ENCODE data around the gene CDIP1. TPM values are rescaled to one million over a fixed set of nuclear protein-coding genes. Genes with fewer than 3 reads are reported as not detected.
A peak's percentile ranks its signal among the peaks of the same experiment; 100 is the strongest.
"Not testable (repeated sequence)": the region's sequence is repeated elsewhere in the genome, so short reads cannot be mapped to it uniquely, and the experiment has no call there.

CDIP1 gene
- total RNA-seq (2014; rRNA removed; shearing (Covaris generic)): 16.0 and 20.9 TPM in 2 replicates

DNA sequence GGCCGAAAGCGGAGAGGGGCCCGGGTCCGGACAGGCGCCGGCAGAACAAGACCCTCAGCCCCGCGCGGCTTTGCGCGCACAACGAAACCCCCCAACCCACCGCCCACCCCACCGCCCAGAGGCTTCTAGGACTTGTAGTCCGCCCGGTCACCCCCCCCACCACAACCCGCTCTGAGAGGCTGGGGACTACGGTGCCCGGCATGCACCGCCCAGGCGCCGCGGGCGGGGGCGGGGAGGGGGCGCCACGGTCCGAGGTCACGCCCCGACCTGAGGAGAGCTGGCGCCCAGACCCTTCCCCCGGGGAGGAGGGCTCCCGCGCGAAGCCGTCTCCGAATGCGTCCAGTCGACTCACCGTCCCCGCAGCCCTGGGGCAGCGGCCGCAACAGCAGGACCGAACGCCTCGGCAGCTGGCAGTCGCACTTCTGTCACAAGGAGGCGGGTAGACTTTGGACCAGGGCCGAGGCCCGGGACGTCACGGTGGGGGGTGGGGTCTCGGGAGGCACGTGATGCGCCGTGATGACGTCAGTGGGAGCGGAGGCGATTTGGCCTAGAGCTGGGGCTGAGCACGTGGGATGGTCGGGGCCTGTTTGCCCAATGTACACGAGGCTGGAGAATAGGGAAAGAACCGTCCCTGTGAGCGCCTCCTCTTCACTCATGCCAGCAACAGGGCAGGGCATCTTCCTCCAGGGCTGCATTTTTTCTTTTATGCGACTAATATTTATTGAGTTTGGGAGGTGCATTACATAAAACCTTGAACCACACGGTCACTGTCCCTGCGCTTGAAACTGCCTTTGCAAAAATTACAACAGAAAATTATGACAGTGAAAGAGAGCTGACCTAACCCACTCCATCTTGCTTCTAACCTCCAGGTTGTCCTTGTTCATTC is at the start of gene CDIP1:
CDIP1 (minus strand) TSS at position 424 of the 886 bp plus-strand sequence. CDS start 24,643 bp downstream, outside the sequence.
- DNase-seq (ENCODE audit: low read depth): peak; percentile 92

DNA sequence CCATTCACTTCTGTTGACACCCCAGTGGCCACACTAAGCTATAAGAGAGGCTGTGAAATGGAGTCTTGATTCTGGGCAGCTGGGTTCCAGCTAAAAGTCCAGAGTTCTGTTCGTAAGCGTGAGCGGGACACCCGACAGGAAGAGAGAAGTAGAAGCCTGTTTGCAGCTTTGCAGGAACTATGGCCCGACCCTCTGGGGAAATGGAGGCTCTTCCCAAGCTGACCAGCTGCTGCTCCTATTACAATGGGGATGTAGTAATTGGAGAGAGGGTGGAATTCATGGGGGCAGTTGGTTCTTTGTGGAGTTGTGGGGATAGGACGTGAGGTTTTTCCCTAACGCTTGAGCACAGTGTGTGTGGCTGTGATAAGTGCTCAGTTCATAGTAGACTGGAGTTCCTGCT is 47.7 kb upstream of the CDIP1 start:
- DNase-seq (ENCODE audit: low read depth): no peak

GRCh38 chr16:4583906-4584305 is 45.3 kb upstream of the CDIP1 start:
- DNase-seq (ENCODE audit: low read depth): no peak

GRCh38 chr16:4580250-4580649 is 41.7 kb upstream of the CDIP1 start:
- peak; percentile 49 for DNase-seq (ENCODE audit: low read depth)

DNA sequence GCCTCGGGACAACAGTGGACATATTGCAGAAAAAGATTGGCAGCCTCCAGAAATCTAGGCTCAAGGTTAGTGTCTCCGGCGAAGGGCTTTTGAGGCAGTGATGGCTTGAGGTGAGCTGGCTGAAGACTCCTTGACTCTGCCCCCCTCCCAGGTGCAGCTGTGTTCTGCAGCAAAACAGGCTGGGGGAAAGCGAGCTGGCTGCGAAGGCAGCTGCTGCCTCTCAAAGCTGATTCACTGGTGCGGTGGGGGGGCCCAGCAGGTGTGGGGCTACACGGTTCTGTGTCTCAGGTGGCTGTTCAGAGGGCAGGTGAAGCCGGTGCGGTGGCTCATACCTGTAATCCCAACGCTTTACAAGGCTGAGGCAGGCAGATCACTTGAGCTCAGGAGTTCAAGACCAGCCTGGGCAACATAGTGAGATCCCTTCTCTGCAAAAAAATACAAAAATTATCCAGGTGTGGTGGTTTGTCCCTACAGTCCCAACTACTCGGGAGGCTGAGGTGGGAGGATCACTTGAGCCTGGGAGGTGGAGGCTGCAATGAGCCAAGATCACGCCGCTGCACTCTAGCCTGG is 40.5 kb upstream of the CDIP1 start:
- no peak for DNase-seq (ENCODE audit: low read depth)

DNA sequence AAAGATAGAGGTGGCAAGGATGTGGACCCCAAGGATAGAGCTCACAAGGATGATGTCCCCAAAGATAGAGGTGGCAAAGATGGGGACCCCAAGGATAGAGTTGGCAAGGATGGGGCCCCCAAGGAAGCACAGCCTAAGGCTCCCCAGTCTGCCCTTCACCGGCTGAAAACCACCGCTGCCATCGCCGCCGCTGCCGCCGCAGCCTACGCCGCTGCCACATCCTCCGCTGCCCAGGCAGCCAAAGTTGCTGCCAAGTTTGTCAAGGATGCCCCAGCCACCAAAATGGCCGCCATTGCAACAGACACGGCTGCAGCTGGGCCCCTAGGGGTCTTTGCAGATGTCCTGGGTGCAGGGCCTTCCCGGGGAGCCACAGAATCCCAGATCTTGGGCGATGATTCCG is 37.4 kb upstream of the CDIP1 start:
- DNase-seq (ENCODE audit: low read depth): no peak

- DNase-seq (ENCODE audit: low read depth): no peak
Measured at GRCh38 chr16:4574919-4575705, 36.5 kb upstream of the CDIP1 start.

DNA sequence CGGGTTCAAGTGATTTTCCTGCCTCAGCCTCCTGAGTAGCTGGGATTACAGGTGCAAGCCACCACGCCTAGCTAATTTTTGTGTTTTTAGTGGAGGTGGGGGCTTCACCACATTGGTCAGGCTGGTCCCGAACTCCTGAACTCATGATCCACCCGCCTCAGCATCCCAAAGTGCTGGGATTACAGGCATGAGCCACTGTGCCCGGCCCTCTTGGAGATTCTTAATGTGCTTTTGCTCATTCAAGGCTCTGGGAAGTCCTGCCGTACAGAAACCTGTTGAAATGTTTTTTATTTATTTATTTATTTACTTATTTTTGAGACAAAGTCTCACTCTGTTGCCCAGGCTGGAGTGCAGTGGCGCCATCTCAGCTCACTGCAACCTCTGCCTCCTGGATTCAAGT is 35.4 kb upstream of the CDIP1 start:
- DNase-seq (ENCODE audit: low read depth): not testable (repeated sequence)

GRCh38 chr16:4572715-4573114 is 34.1 kb upstream of the CDIP1 start:
- DNase-seq (ENCODE audit: low read depth): no peak

DNA sequence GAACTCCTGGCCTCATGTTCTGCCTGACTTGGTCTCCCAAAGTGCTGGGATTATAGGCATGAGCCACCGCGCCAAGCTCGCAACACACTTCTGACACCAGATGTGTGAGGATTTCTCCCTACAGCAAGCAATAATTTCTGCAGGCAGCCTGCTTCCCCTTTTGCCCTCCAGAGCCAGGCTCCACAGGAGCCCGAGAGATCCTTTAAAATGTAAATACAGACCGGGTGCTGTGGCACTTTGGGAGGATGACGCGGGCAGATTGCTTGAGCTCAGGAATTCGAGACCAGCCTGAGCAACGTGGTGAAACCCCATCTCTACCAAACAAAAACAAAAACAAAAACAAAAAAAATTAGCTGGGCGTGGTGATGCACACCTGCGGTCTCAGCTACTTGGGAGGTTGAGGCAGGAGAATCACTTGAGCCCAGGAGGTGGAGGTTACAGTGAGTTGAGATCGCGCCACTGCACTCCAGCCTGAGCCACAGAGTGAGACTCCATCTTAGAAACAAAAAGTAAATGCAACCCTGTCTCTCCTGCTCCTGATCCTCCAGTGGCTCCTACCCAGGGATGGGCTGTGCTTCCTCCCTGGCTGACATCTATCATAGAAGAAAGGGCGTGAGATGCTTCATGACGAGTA is 32.2 kb upstream of the CDIP1 start:
- DNase-seq (ENCODE audit: low read depth): no peak

DNA sequence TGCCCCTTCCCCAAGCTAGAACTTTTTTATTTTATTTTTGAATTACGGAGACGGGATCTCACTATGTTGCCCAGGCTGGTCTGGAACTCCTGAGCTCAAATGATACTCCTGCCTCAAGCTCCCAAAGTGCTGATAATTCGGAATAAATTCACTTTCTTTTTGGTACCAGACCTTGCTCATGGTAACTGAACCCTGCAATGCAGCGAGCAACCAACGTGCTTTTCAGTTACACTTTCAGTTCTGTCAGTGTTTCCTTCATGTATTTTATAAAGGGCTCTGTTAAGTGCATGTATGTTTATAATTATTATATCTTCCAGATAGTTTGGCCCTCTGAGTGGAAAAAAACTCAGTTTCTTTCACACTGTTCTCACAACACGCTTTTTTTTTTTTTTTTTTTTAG is 31.5 kb upstream of the CDIP1 start:
- DNase-seq (ENCODE audit: low read depth): no peak

- DNase-seq (ENCODE audit: low read depth): no peak
Measured at GRCh38 chr16:4566144-4566543, 27.6 kb upstream of the CDIP1 start.

DNA sequence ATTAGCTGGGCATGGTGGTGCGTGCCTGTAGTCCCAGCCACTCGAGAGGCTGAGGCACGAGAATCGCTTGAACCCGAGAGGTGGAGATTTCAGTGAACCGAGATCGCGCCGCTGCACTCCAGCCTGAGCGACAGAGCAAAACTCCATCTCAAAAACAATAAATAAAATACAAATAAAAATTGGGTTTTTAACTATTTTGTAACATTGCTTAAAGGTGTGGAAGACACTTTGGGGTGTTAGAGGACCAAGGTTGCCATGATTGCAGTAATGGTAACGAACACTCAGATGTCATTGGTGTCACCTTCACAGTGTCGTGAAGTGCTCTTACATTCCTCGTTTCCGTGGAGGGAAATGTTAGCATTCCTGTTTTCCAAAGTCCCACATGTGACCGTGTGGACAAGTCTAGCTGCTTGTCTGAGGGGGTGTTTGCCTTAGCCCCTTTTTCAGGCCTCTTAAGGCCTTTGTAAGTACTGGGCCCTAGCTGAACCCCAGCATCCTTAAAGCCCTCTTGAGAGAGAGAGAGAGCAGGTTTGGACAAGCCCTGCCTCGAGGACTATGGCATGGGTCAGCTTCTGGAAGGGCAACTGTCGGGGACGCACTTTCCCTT is 26.2 kb upstream of the CDIP1 start:
- no peak for DNase-seq (ENCODE audit: low read depth)

DNA sequence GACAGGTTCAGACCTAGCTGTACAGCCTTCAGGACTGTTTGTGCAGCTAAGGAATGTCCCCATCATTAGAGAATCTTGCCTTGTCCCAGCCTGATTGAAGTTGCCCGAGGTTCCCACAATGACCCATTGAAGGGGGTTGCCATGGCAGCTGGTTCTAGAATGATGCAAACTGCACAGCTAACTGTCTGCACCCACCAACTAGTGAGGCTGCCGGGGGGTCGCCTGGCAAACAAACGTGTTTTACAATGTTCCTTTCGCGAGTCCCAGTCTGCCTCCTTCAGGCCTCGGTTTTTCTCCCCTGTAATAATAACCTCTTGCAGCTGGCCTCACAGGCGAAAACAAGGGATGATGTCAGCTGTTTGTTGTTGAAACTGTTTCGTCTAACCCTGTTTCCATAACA is 23.0 kb upstream of the CDIP1 start:
- no peak for DNase-seq (ENCODE audit: low read depth)

- DNase-seq (ENCODE audit: low read depth): no peak
Measured at GRCh38 chr16:4557973-4558372, 19.4 kb upstream of the CDIP1 start.

GRCh38 chr16:4556580-4556979 is 18.0 kb upstream of the CDIP1 start:
- no peak for DNase-seq (ENCODE audit: low read depth)

DNA sequence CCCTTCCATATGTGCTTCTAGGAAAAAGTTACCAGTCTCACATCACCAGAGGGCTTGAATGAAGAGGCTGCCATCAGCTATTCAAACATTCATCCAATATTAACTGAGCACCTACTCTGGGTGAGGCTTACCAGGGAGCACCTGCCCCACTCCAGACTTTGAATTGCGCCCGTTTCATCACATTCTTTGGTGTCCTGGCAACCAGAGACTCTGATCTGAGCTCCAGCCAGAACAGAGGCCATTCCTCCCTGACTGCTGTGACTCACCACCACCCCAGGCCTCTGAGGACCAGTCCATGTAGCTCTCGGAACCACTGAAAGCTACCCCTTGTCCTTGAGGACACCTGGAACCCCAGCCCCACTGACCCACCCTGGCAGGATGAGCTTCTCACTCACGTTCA is 17.5 kb upstream of the CDIP1 start, which contains the start of gene C16orf96:
C16orf96 (plus strand) TSS at position 229 of the 400 bp plus-strand sequence; CDS start at position 379, 150 bp downstream.
- DNase-seq (ENCODE audit: low read depth): peak; percentile 60

- no peak for DNase-seq (ENCODE audit: low read depth)
Measured at GRCh38 chr16:4552541-4552940, 14.0 kb upstream of the CDIP1 start.

DNA sequence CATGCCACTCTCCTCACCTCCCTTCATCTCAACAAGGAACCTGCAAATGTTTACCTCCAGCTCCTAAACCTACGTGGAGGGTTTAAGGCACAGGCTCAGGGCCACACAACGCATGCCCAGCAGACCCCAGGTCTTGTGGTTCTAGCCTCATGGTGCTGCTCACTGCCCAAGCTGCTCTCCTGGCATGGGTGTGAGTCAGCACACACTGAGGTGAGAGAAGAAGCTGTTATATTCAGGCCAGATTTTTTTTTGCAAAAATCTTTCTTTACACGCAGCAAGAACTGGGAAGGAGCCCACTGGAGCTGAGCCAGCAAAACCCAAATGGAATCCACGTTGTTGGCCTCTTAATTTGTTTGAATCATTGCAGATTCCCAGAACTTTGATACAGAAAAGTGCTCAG is 12.0 kb upstream of the CDIP1 start:
- DNase-seq (ENCODE audit: low read depth): peak; percentile 23

- DNase-seq (ENCODE audit: low read depth): no peak
Measured at GRCh38 chr16:4548124-4548523, 9.6 kb upstream of the CDIP1 start.

- DNase-seq (ENCODE audit: low read depth): no peak
Measured at GRCh38 chr16:4544473-4544872, 5.9 kb upstream of the CDIP1 start.

Data from M059J (cell line).